ENCODE data around the gene UTS2.
A peak's percentile ranks its signal among the peaks of the same experiment; 100 is the strongest.

Gene UTS2

GRCh38 chr1:7859406-7859805 lies 6.5 kb upstream of the UTS2 start:
- H3K4me3 ChIP-seq (ENCODE audit: low read depth, low read length): no peak overlapping the region
- TF ChIP-seq CTCF (IDR thresholded peaks at IDR 0.05; ENCODE audit: low read depth, low read length): no peak
- no peaks in the 10 kb centered on the region for H3K27me3 ChIP-seq
- H3K9me3 ChIP-seq: no peaks in the 10 kb centered on the region
- no peaks in the 10 kb centered on the region for H3K4me1 ChIP-seq
- no peak for DNase-seq
- no peaks in the 10 kb centered on the region for H3K36me3 ChIP-seq

GRCh38 chr1:7857985-7858384 lies 5.1 kb upstream of the UTS2 start:
- DNase-seq: no peak
- H3K9me3 ChIP-seq: no peaks in the 10 kb centered on the region
- no peak overlapping the region for H3K4me3 ChIP-seq (ENCODE audit: low read depth, low read length)
- H3K27me3 ChIP-seq: no peaks in the 10 kb centered on the region
- H3K36me3 ChIP-seq: no peaks in the 10 kb centered on the region
- TF ChIP-seq CTCF (IDR thresholded peaks at IDR 0.05; ENCODE audit: low read depth, low read length): no peak
- H3K4me1 ChIP-seq: no peaks in the 10 kb centered on the region

- no peak overlapping the region for H3K4me3 ChIP-seq (ENCODE audit: low read depth, low read length)
- TF ChIP-seq CTCF (IDR thresholded peaks at IDR 0.05; ENCODE audit: low read depth, low read length): no peak
- H3K4me1 ChIP-seq: no peaks in the 10 kb centered on the region
- no peak for DNase-seq
- H3K27me3 ChIP-seq: no peaks in the 10 kb centered on the region
- no peaks in the 10 kb centered on the region for H3K9me3 ChIP-seq
- no peaks in the 10 kb centered on the region for H3K36me3 ChIP-seq
Measured at GRCh38 chr1:7857000-7857399, 4.1 kb upstream of the UTS2 start.

- Histone ChIP-seq H3K27me3 (no peaks in the 10 kb centered on the region), H3K4me1 (no peaks in the 10 kb centered on the region), H3K4me3 (ENCODE audit: low read depth, low read length) (no peak overlapping the region), H3K9me3 (no peaks in the 10 kb centered on the region), H3K36me3 (no peaks in the 10 kb centered on the region)
- TF ChIP-seq CTCF (IDR thresholded peaks at IDR 0.05; ENCODE audit: low read depth, low read length): 0 out of 2 replicates have a peak, but pooled peaks have one; percentile 28
- DNase-seq: peak; percentile 10
Measured at GRCh38 chr1:7856345-7856744, 3.5 kb upstream of the UTS2 start.

- no peak for DNase-seq
- Histone ChIP-seq H3K4me3 (ENCODE audit: low read depth, low read length) (no peak overlapping the region), H3K9me3 (no peaks in the 10 kb centered on the region), H3K27me3 (no peaks in the 10 kb centered on the region), H3K4me1 (no peaks in the 10 kb centered on the region), H3K36me3 (no peaks in the 10 kb centered on the region)
- no peak for TF ChIP-seq CTCF (IDR thresholded peaks at IDR 0.05; ENCODE audit: low read depth, low read length)
Measured at GRCh38 chr1:7853684-7854026, 790 bp upstream of the UTS2 start.

GRCh38 chr1:7850786-7851185 lies 2.1 kb downstream of the UTS2 start:
- no peak overlapping the region for H3K4me3 ChIP-seq (ENCODE audit: low read depth, low read length)
- no peaks in the 10 kb centered on the region for H3K27me3 ChIP-seq
- DNase-seq: no peak
- no peaks in the 10 kb centered on the region for H3K9me3 ChIP-seq
- no peaks in the 10 kb centered on the region for H3K4me1 ChIP-seq
- TF ChIP-seq CTCF (IDR thresholded peaks at IDR 0.05; ENCODE audit: low read depth, low read length): no peak
- no peaks in the 10 kb centered on the region for H3K36me3 ChIP-seq
